ENCODE data around the gene LHB. TPM values are rescaled to one million over a fixed set of nuclear protein-coding genes. Genes with fewer than 3 reads are reported as not detected.
"Not testable (repeated sequence)": the region's sequence is repeated elsewhere in the genome, so short reads cannot be mapped to it uniquely, and the experiment has no call there.

The LHB gene
- total RNA-seq, 1 donor, result not detected

GRCh38 chr19:49059053-49059452 is 42.2 kb upstream of the LHB start:
- TF ChIP-seq CTCF (IDR thresholded peaks at IDR 0.05; ENCODE audit: insufficient read depth, low read depth, low read length), result no peak
- no peak for DNase-seq (ENCODE audit: low read depth)
- no peak overlapping the region for H3K4me3 ChIP-seq (ENCODE audit: low read depth, low read length)

- DNase-seq (ENCODE audit: low read depth), result peak; percentile 17
Measured at GRCh38 chr19:49058562-49058961, 41.7 kb upstream of the LHB start.

GRCh38 chr19:49057636-49058234 is 40.8 kb upstream of the LHB start, which contains the start of gene CGB7:
TSS of gene CGB7 (minus strand) at chr19:49057749. CDS start at chr19:49055375, 2,374 bp downstream.
- H3K4me3 ChIP-seq (ENCODE audit: low read depth, low read length), result peak within 1 kb of the TSS; percentile 61
- peak; percentile 48 for DNase-seq (ENCODE audit: low read depth)
- TF ChIP-seq CTCF (IDR thresholded peaks at IDR 0.05; ENCODE audit: insufficient read depth, low read depth, low read length), result no peak

More at GRCh38 chr19:49058562-49058961, 41.7 kb upstream of the LHB start:
- TF ChIP-seq CTCF (IDR thresholded peaks at IDR 0.05; ENCODE audit: insufficient read depth, low read depth, low read length), result no peak
- H3K4me3 ChIP-seq (ENCODE audit: low read depth, low read length), result no peak overlapping the region

- H3K4me3 ChIP-seq (ENCODE audit: low read depth, low read length), result peak overlapping the region; percentile 61
- DNase-seq (ENCODE audit: low read depth), result not testable (repeated sequence)
Measured at GRCh38 chr19:49056902-49057596, 40.2 kb upstream of the LHB start.

- DNase-seq (ENCODE audit: low read depth), result peak; percentile 38
- peak; percentile 56 for TF ChIP-seq CTCF (IDR thresholded peaks at IDR 0.05; ENCODE audit: insufficient read depth, low read depth, low read length)
- H3K4me3 ChIP-seq (ENCODE audit: low read depth, low read length), result peak overlapping the region; percentile 61
Measured at GRCh38 chr19:49056101-49056901, 39.4 kb upstream of the LHB start.

GRCh38 chr19:49050376-49051033 is 33.6 kb upstream of the LHB start:
- not testable (repeated sequence) for H3K4me3 ChIP-seq (ENCODE audit: low read depth, low read length)
- peak; percentile 31 for DNase-seq (ENCODE audit: low read depth)

GRCh38 chr19:49049834-49050233 is 32.9 kb upstream of the LHB start:
- DNase-seq (ENCODE audit: low read depth); H3K4me3 ChIP-seq (ENCODE audit: low read depth, low read length): not testable (repeated sequence)

GRCh38 chr19:49049011-49049410 is 32.1 kb upstream of the LHB start, which contains the start of gene CGB8:
TSS of gene CGB8 (minus strand) at chr19:49049111. CDS start at chr19:49048739, 372 bp downstream.
- not testable (repeated sequence) for DNase-seq (ENCODE audit: low read depth); H3K4me3 ChIP-seq (ENCODE audit: low read depth, low read length)

- not testable (repeated sequence) for DNase-seq (ENCODE audit: low read depth); H3K4me3 ChIP-seq (ENCODE audit: low read depth, low read length)
Measured at GRCh38 chr19:49043548-49043947, 26.7 kb upstream of the LHB start, which contains the start of gene CGB5. TSS of gene CGB5 (plus strand) at chr19:49043848. CDS start at chr19:49044210, 362 bp downstream.

GRCh38 chr19:49042666-49043065 is 25.8 kb upstream of the LHB start:
- H3K4me3 ChIP-seq (ENCODE audit: low read depth, low read length), result not testable (repeated sequence)

More at GRCh38 chr19:49042666-49043065, 25.8 kb upstream of the LHB start:
- not testable (repeated sequence) for DNase-seq (ENCODE audit: low read depth)
